ENCODE measurements around the gene KLK15. TPM values are rescaled to one million over a fixed set of nuclear protein-coding genes. Genes with fewer than 3 reads are reported as not detected.

Gene KLK15
- total RNA-seq, 4 donors from 2014 or later, result not detected

- WGBS, 2 donors (ENCODE audit: low coverage in 1 of 2), result 76 to 85% methylated on average over 4 of the region's 4 CpGs
- Histone ChIP-seq H3K4me1 (no peaks in the 10 kb centered on the region), H3K4me3 (no peak overlapping the region), H3K27me3 (peaks cover 88% of the 10 kb centered on the region), H3K36me3 (no peaks in the 10 kb centered on the region), H3K9me3 (no peaks in the 10 kb centered on the region), H3K27ac (no peak overlapping the region)
- ATAC-seq, result no peak
- TF ChIP-seq POLR2AphosphoS5 (IDR thresholded peaks at IDR 0.05), result no peak
- TF ChIP-seq CTCF (IDR thresholded peaks at IDR 0.05), result no peak
- TF ChIP-seq POLR2A (IDR thresholded peaks at IDR 0.05), result no peak
- no peak for TF ChIP-seq EP300 (IDR thresholded peaks at IDR 0.05)
Measured at GRCh38 chr19:50869479-50869878, 36.1 kb upstream of the KLK15 start.

GRCh38 chr19:50861496-50862286 is 28.3 kb upstream of the KLK15 start:
- Histone ChIP-seq H3K36me3 (no peaks in the 10 kb centered on the region), H3K4me3 (no peak overlapping the region), H3K27ac (no peak overlapping the region), H3K9me3 (no peaks in the 10 kb centered on the region), H3K27me3 (peaks cover 81% of the 10 kb centered on the region), H3K4me1 (no peaks in the 10 kb centered on the region)
- TF ChIP-seq CTCF (IDR thresholded peaks at IDR 0.05), result no peak
- no peak for TF ChIP-seq EP300 (IDR thresholded peaks at IDR 0.05)
- no peak for TF ChIP-seq POLR2AphosphoS5 (IDR thresholded peaks at IDR 0.05)
- no peak for TF ChIP-seq POLR2A (IDR thresholded peaks at IDR 0.05)
- 67 to 68% methylated on average over 5 to 7 of the region's 7 CpGs for WGBS, 2 donors (ENCODE audit: low coverage in 1 of 2)
- ATAC-seq, result no peak

- ATAC-seq, result no peak
- H3K9me3 ChIP-seq, result no peaks in the 10 kb centered on the region
- 20 to 40% methylated on average over 2 of the region's 5 CpGs for WGBS, 2 donors (ENCODE audit: low coverage in 1 of 2)
- no peak overlapping the region for H3K27ac ChIP-seq
- H3K36me3 ChIP-seq, result no peaks in the 10 kb centered on the region
- no peak overlapping the region for H3K4me3 ChIP-seq
- TF ChIP-seq POLR2AphosphoS5 (IDR thresholded peaks at IDR 0.05), result no peak
- no peak for TF ChIP-seq EP300 (IDR thresholded peaks at IDR 0.05)
- TF ChIP-seq CTCF (IDR thresholded peaks at IDR 0.05), result no peak
- no peak for TF ChIP-seq POLR2A (IDR thresholded peaks at IDR 0.05)
- H3K27me3 ChIP-seq, result peaks cover 81% of the 10 kb centered on the region
- H3K4me1 ChIP-seq, result no peaks in the 10 kb centered on the region
Measured at GRCh38 chr19:50861010-50861409, 27.6 kb upstream of the KLK15 start.

GRCh38 chr19:50859849-50860248 is 26.5 kb upstream of the KLK15 start:
- Histone ChIP-seq H3K9me3 (no peaks in the 10 kb centered on the region), H3K27me3 (peaks cover 88% of the 10 kb centered on the region), H3K27ac (no peak overlapping the region), H3K4me3 (no peak overlapping the region), H3K4me1 (no peaks in the 10 kb centered on the region), H3K36me3 (no peaks in the 10 kb centered on the region)
- ATAC-seq, result no peak
- WGBS, 2 donors (ENCODE audit: low coverage in 1 of 2), result 100% methylated on average over 2 of the region's 4 CpGs; no CpG with 5 or more reads in 1 of the 2 donors
- TF ChIP-seq POLR2A (IDR thresholded peaks at IDR 0.05), result no peak
- TF ChIP-seq EP300 (IDR thresholded peaks at IDR 0.05), result no peak
- TF ChIP-seq CTCF (IDR thresholded peaks at IDR 0.05), result no peak
- TF ChIP-seq POLR2AphosphoS5 (IDR thresholded peaks at IDR 0.05), result no peak

GRCh38 chr19:50858886-50859285 is 25.5 kb upstream of the KLK15 start:
- Histone ChIP-seq H3K4me3 (no peak overlapping the region), H3K27ac (no peak overlapping the region), H3K4me1 (no peaks in the 10 kb centered on the region), H3K27me3 (peaks cover 88% of the 10 kb centered on the region), H3K9me3 (no peaks in the 10 kb centered on the region), H3K36me3 (no peaks in the 10 kb centered on the region)
- WGBS, 2 donors (ENCODE audit: low coverage in 1 of 2), result 8 to 14% methylated on average over 5 to 7 of the region's 7 CpGs
- TF ChIP-seq CTCF (IDR thresholded peaks at IDR 0.05) (no peak), POLR2AphosphoS5 (IDR thresholded peaks at IDR 0.05) (no peak), POLR2A (IDR thresholded peaks at IDR 0.05) (no peak), EP300 (IDR thresholded peaks at IDR 0.05) (no peak)
- no peak for ATAC-seq

Data from gastroesophageal sphincter (tissue), 4 donors.